Activated CD8-positive, alpha-beta memory T cell treated with anti-CD3 and anti-CD28 coated beads, Interleukin-2, amount 50 U/mL, for 4 hours (primary cell): ENCODE results near the gene ZNF433.
A peak's percentile ranks its signal among the peaks of the same experiment; 100 is the strongest.
"Not testable (repeated sequence)": the region's sequence is repeated elsewhere in the genome, so short reads cannot be mapped to it uniquely, and the experiment has no call there.

Source experiments
- DNase-seq: peaks from one replicate; pipeline ENCODE4 v3.0.0-alpha.2; 2020

The ZNF433 gene

GRCh38 chr19:12035220-12036172 lies at the start of gene ZNF433:
TSS of gene ZNF433 (minus strand) at chr19:12035679. CDS start at chr19:12035539, 140 bp downstream.
- peak; percentile 64 for DNase-seq

DNA sequence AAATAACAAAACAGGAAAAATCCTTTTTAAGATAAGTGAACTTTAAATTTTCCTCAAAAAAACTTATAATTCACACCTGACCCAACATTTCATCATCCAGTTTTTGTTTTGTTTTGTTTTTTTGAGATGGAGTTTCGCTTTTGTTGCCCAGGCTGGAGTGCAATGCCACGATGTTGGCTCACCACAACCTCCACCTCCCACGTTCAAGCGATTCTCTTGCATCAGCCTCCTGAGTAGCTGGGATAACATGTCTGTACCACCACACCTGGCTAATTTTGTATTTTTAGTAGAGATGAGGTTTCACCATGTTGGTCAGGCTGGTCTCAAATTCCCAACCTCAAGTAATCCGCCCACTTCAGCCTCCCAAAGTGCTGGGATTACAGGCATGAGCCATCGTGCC lies 47.9 kb upstream of the ZNF433 start:
- DNase-seq, result not testable (repeated sequence)

- DNase-seq, result no peak
Measured at GRCh38 chr19:12077375-12077774, 41.9 kb upstream of the ZNF433 start.

- not testable (repeated sequence) for DNase-seq
Measured at GRCh38 chr19:12076331-12076730, 40.9 kb upstream of the ZNF433 start.

- no peak for DNase-seq
Measured at GRCh38 chr19:12075538-12076139, 40.2 kb upstream of the ZNF433 start.

DNA sequence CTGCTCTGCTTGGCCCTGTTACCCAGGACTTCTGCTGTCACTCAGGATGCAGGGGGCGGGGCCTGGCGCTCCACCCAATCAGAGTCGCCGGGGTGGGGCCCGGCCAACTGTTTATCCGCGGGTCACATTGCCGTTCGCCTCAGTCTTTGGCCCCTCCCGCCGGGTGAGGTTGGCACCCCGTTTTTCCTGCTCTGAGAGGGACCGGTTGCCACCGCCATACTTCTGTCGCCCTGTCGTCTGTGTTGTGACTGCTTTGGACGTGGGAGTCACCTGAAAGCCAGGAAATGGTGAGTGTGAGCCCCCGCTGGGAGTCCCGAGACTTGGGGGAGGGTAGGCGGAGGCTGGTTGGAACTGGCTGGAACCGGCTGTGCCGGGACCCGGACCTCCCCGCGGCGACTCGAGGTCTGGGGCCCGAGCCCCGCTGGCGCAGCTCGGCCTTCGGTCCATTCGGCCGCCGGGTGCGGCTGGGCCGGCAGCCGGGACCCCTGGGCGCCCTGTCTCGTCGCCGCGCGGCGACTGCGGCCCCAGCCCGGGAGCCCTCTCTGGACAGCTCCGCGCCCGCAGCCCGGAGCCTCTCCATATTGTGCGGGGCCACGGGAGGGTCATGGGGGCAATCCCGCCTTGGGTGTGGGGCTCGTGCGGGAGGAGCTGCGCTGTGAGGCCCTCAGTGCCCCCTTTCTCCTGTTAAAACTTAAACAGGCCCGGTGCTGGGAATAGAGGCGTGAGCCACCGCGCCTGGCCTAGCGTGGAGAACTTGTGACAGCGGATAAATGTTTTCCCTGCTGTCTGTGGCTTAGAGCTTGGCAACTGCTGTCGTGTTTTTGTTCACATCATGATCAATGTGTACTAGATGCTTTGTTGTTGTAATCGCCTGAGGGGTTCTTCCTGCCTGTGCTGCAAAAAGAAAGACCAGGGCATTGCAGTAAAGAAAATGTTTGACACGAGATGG lies 29.4 kb upstream of the ZNF433 start, which contains the start of gene ZNF844:
TSS of gene ZNF844 (plus strand) at position 142 of the 949 bp plus-strand sequence. CDS start at position 285, 143 bp downstream.
- peak; percentile 66 for DNase-seq

- DNase-seq, result no peak
Measured at GRCh38 chr19:12055784-12056183, 20.3 kb upstream of the ZNF433 start.

- peak; percentile 44 for DNase-seq
Measured at GRCh38 chr19:12052497-12053169, 17.2 kb upstream of the ZNF433 start, which contains the start of gene ZNF878. TSS of gene ZNF878 (minus strand) at chr19:12052961. CDS start at chr19:12052801, 160 bp downstream.

GRCh38 chr19:12052091-12052496 lies 16.6 kb upstream of the ZNF433 start:
- DNase-seq, result no peak

- DNase-seq, result no peak
Measured at GRCh38 chr19:12047868-12048267, 12.4 kb upstream of the ZNF433 start.

DNA sequence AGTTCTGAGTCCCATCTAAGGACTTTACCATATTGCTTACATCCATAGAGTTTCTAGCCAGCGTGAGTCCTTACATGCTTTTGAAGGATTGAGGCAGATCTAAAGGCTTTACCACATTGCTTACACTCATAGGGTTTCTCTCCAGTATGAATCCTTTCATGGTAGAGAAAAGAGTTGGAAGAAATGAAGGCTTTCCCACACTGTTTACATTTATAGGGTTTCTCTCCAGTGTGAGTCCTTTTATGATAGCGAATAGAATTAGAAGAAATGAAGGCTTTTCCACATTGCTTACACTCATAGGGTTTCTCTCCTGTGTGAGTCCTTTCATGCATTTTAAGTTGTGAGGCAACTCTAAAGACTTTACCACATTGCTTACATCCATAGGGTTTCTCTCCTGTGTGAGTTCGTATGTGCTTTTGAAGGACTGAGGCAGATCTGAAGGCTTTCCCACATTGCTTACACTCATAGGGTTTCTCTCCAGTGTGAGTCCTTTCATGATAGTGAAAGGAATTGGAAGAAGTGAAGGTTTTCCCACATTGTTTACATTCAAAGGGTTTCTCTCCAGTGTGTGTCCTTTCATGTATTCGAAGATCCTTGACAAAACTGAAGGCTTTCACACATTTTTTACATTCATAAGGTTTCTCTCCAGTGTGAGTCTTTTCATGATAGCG lies 8.4 kb upstream of the ZNF433 start:
- DNase-seq, result no peak

DNA sequence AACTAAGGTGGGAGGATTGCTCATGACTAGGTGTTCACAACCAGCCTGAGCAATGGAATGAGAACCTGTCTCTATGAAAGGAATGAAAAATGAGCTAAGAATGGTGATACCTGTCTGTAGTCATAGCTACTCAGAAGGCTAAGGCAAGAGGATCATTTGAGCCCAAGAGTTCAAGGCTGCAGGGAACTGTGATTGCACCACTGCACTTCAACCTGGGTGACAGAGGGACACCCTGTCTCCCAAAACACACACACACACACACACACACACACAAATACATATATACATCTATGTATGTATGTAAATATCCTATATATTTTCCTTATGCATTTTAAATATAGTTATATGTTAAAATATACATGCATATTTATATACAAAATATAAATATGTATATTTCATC lies 7.4 kb upstream of the ZNF433 start:
- DNase-seq, result no peak

- DNase-seq, result no peak
Measured at GRCh38 chr19:12034620-12035019, 859 bp downstream of the ZNF433 start.

DNA sequence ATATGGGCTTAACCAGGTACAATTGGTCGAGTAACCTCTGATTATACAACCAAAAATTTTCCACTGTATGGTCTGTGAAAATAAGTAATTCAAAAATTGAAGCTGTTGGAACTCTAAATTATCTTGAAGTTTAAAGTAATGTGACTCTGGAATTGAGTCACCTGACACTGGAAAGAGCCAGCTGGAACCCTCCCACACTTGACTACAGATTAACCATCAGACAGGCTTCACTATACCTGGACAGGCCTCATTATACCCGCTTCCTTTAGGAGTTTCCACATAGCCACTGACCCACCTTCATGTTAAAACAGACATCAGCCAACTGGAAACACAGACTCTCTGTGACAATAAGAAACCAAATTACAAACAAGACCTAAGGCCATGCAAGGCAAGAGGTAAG lies 1.3 kb downstream of the ZNF433 start:
- no peak for DNase-seq

DNA sequence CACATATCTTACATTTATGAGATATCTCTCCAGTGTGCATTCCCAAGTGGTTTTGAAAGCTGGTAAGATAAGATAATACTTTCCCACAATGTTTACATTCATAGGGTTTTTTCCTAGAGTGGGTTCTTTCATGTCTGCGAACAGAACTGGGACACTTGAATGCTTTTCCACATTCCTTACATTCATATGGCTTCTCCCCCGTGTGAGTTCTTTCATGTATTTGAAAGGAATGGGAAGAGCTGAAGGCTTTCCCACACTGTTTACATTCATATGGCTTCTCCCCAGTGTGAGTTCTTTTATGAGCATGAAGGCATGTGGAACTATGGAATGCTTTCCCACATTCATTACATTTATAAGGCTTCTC lies 19.7 kb downstream of the ZNF433 start:
- DNase-seq, result no peak

DNA sequence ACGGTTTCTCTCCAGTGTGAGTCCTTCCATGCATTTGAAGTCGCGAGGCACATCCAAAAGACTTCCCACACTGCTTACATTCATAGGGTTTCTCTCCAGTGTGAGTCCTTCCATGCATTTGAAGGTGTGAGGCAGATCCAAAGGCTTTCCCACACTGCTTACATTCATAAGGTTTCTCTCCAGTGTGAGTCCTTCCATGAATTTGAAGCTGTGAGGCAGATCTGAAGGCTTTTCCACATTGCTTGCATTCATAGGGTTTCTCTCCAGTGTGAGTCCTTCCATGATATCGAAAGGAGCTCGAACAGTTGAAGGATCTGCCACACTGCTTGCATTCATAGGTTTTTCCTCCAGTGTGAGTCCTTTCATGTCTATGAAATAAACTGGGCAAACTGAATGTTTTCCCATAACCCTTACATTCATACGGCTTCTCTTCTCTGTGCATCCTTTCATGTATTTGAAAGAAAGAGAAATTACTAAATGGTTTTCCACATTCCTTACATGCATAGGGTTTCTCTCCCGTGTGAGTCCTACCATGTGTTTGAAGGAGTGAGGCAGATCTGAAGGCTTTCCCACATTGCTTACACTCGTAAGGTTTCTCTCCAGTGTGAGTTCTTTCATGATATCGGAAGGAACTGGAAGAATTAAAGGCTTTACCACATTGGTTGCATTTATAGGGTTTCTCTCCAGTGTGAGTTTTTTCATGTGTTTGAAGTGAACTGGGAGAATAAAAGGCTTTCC lies 20.3 kb downstream of the ZNF433 start:
- no peak for DNase-seq

DNA sequence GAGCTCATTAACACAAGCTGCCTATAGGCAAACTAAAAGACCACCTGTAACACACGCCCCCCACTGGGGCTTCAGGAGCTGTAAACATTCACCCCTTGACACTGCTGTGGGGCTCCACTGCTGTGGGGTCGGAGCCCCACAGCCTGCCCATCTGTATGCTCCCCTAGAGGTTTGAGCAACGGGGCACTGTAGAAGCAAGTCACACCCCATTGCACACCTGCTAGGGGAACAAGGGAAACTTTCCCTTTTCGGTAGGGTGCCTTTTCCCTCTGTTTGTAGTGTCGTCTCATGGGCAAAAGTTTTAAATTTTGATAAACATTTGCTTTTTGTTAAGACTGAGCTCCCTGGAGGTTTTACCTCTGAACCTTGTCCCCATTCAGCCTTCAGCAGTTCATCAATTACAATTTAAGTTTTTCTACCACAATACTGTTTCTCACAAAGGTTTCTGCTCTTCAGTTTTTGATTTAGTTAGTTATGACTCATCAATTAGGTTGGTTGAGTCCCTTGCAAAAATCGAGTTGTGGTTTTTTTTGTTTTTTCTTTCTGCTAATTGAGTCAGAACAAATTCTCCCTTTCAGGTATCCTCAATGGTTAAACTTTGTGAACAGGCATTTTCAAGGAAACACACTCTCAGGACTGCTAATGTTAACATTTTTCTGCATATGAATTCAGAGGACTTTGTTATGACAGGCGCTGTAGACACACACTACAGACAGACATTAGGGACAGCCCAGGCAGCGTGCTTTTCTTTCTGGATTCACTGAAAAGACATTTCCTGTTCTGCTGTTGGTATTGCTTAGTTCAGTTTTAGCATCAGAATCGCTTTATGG lies 35.1 kb downstream of the ZNF433 start:
- DNase-seq, result no peak

GRCh38 chr19:11995174-11995573 lies 40.3 kb downstream of the ZNF433 start:
- DNase-seq, result no peak

DNA sequence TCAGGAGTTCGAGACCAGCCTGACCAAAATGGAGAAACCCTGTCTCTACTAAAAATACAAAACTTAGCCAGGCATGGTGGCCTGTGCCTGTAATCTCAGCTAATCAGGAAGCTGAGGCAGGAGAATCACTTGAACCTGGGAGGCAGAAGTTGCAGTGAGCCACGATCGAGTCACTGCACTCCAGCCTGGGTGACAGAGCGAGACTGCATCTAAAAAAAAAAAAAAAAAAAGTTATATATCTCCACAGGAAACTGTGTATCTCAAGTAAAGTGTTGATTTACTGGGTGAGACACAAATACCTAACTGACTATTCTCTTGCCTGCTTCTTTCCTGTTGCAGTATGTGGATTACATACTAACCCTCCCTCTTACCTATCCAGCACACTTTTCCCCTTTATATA lies 43.6 kb downstream of the ZNF433 start:
- not testable (repeated sequence) for DNase-seq

- no peak for DNase-seq
Measured at GRCh38 chr19:11989112-11989456, 46.4 kb downstream of the ZNF433 start.
